GM23338 (cell line): Measurements from ENCODE around the gene PLD6. TPM values are rescaled to one million over a fixed set of nuclear protein-coding genes. Genes with fewer than 3 reads are reported as not detected.

Experiments
- ATAC-seq: fragments of 200-7000 bp; cut with Tn5 transposase; 3 replicates; pipeline ENCODE4 v1.9.1; 2020
- DNase-seq: peaks from one replicate; pipeline ENCODE4 v3.0.0-alpha.2; 2015; ENCODE audit warnings: low spot score
- H2AFZ ChIP-seq: fragments of 200-600 bp; sonication (generic); 2 replicates; pipeline ENCODE4 v1.8.0; 2016; ENCODE audit warnings: antibody characterized with exemption, mild to moderate bottlenecking, moderate library complexity
- H3F3A ChIP-seq: fragments of 200-600 bp; sonication (generic); replicated peaks from 2 replicates; pipeline ENCODE4 v1.8.0; 2017; ENCODE audit warnings: antibody characterized with exemption, mixed run types, low read depth
- H3K27ac ChIP-seq: fragments of 200-600 bp; sonication (generic); 2 replicates; pipeline ENCODE4 v1.6.1; 2016; ENCODE audit warnings: low read depth
- H3K27me3 ChIP-seq: fragments of 200-600 bp; sonication (generic); 2 replicates; pipeline ENCODE4 v1.8.0; 2016; ENCODE audit warnings: mild to moderate bottlenecking, mixed run types, moderate library complexity; ENCODE audit not compliant: insufficient read depth
- H3K36me3 ChIP-seq: fragments of 200-600 bp; sonication (generic); 2 replicates; pipeline ENCODE4 v1.8.0; 2016; ENCODE audit warnings: mild to moderate bottlenecking; ENCODE audit not compliant: insufficient read depth
- H3K4me1 ChIP-seq: fragments of 200-600 bp; sonication (generic); 2 replicates; pipeline ENCODE4 v1.8.0; 2016; ENCODE audit warnings: mild to moderate bottlenecking, moderate library complexity; ENCODE audit not compliant: insufficient read depth
- H3K4me2 ChIP-seq: fragments of 200-600 bp; sonication (generic); 2 replicates; pipeline ENCODE4 v1.7.1; 2017; ENCODE audit warnings: mixed run types
- H3K4me3 ChIP-seq: fragments of 200-600 bp; sonication (generic); 2 replicates; pipeline ENCODE4 v1.6.1; 2016; ENCODE audit warnings: mixed run types
- H3K79me2 ChIP-seq: fragments of 200-600 bp; sonication (generic); replicated peaks from 2 replicates; pipeline ENCODE4 v1.8.0; 2017; ENCODE audit warnings: mild to moderate bottlenecking; ENCODE audit not compliant: insufficient read depth
- H3K9me2 ChIP-seq: fragments of 200-600 bp; sonication (generic); 2 replicates; pipeline ENCODE4 v1.8.0; 2017; ENCODE audit not compliant: insufficient read depth
- H4K20me1 ChIP-seq: fragments of 200-600 bp; sonication (generic); replicated peaks from 2 replicates; pipeline ENCODE4 v1.8.0; 2017; ENCODE audit warnings: mild to moderate bottlenecking; ENCODE audit not compliant: insufficient read depth
- H3K27ac Mint-ChIP-seq: 2 replicates; pipeline ENCODE4 v1.8.0; 2020; ENCODE audit warnings: inconsistent platforms, mild to moderate bottlenecking, moderate library complexity, mixed read lengths
- H3K27me3 Mint-ChIP-seq: 3 replicates; pipeline ENCODE4 v1.8.0; 2022; ENCODE audit warnings: low read depth, mild to moderate bottlenecking, moderate library complexity, mixed read lengths, inconsistent platforms; ENCODE audit not compliant: insufficient read depth, poor library complexity
- H3K36me3 Mint-ChIP-seq: 3 replicates; pipeline ENCODE4 v1.8.0; 2021; ENCODE audit warnings: low read depth, mild to moderate bottlenecking, inconsistent platforms, moderate library complexity, mixed read lengths
- H3K4me1 Mint-ChIP-seq: 3 replicates; pipeline ENCODE4 v1.8.0; 2020; ENCODE audit warnings: mild to moderate bottlenecking, inconsistent platforms, mixed read lengths
- H3K4me3 Mint-ChIP-seq: 3 replicates; pipeline ENCODE4 v1.8.0; 2021; ENCODE audit warnings: moderate library complexity, mild to moderate bottlenecking, inconsistent platforms, mixed read lengths
- H3K9me3 Mint-ChIP-seq: 3 replicates; pipeline ENCODE4 v1.8.0; 2020; ENCODE audit warnings: moderate library complexity, mild to moderate bottlenecking, inconsistent platforms, mixed read lengths
- CREB1 ChIP-seq: fragments of 250-450 bp; sonication (Bioruptor Pico); IDR thresholded peaks from 2 replicates; pipeline ENCODE4 v1.5.0; 2020; ENCODE audit warnings: low read depth, mild to moderate bottlenecking, moderate library complexity
- EZH2 ChIP-seq: fragments of 200-600 bp; sonication (generic); IDR thresholded peaks from one replicate; pipeline ENCODE4 v1.8.0; 2017; ENCODE audit warnings: antibody characterized with exemption, mild to moderate bottlenecking, low read depth; ENCODE audit not compliant: unreplicated experiment
- EZH2phosphoT487 ChIP-seq: fragments of 200-600 bp; sonication (generic); IDR thresholded peaks from one replicate; pipeline ENCODE4 v1.8.1; 2018; ENCODE audit warnings: antibody characterized with exemption; ENCODE audit not compliant: unreplicated experiment
- JUNB ChIP-seq: IDR thresholded peaks from one replicate; pipeline ENCODE4 v1.6.1; 2016; ENCODE audit warnings: antibody characterized with exemption; ENCODE audit not compliant: unreplicated experiment
- NANOG ChIP-seq: IDR thresholded peaks from 2 replicates; pipeline ENCODE4 v1.6.1; 2016; ENCODE audit warnings: antibody characterized with exemption, borderline replicate concordance
- POLR2AphosphoS5 ChIP-seq: IDR thresholded peaks from 2 replicates; pipeline ENCODE4 v1.6.1; 2016; ENCODE audit warnings: antibody characterized with exemption, low read depth
- STAT1 ChIP-seq: IDR thresholded peaks from one replicate; pipeline ENCODE4 v1.6.1; 2016; ENCODE audit warnings: antibody characterized with exemption; ENCODE audit not compliant: unreplicated experiment
- ZNF331 ChIP-seq: fragments of 250-450 bp; sonication (Bioruptor Pico); IDR thresholded peaks from 2 replicates; pipeline ENCODE4 v1.5.0; 2020; ENCODE audit warnings: low read depth, mild to moderate bottlenecking, moderate library complexity
- polyA plus RNA-seq: library from polyadenylated mRNA; unstranded; fragments of >200 nt; fragmentation: Nextera tagmentation; extraction: Ambion mirVana; gene quantifications from 2 replicates; pipeline ENCODE4 v1.2.1, GENCODE V29; 2016
- total RNA-seq: library from RNA; depleted of rRNA; stranded (reverse); fragments of >200 nt; shearing (Covaris generic); gene quantifications from 2 replicates; pipeline ENCODE4 v1.2.3, GENCODE V29; 2014
- TF ChIP-seq, protein P1 (sequence below): fragments of 250-450 bp; sonication (Bioruptor Pico); IDR thresholded peaks from 2 replicates; pipeline ENCODE4 v1.5.0; 2020; ENCODE audit warnings: mild to moderate bottlenecking, moderate library complexity
- TF ChIP-seq, protein P2 (sequence below): IDR thresholded peaks from 2 replicates; pipeline ENCODE4 v1.6.1; 2016; ENCODE audit warnings: antibody characterized with exemption
- TF ChIP-seq, protein P3 (sequence below): IDR thresholded peaks from one replicate; pipeline ENCODE4 v1.6.1; 2018; ENCODE audit warnings: antibody characterized with exemption; ENCODE audit not compliant: unreplicated experiment

Gene PLD6
- total and polyA plus RNA-seq, 2 experiments from 2014 or later: not detected

DNA sequence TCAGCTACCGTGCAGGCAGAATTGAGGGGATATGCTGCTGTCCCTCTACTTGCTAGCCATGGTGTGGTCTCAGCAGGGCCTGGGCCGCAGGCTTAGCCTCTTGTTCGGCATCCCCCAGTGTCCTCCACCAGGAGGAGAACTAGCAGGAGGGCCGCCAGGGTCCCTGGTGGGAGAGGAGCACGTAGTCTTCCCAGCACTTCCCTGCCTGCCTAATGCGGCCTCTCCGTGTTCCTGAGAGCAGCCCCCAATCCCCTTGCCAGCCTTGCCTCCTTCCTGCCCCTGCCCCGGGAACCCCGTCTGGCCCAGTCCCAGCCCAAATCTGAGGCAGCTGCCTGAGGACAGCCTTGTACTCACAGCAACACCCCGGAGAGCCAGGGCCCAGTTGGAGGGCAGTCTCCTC lies 38.1 kb downstream of the PLD6 start:
- H3K27ac ChIP-seq: no peak overlapping the region
- ATAC-seq (no peak), DNase-seq (no peak)
- no peak overlapping the region for H3K4me3 Mint-ChIP-seq
- no peaks in the 10 kb centered on the region for H3F3A ChIP-seq
- H3K27ac Mint-ChIP-seq: no peak overlapping the region
- no peak for TF ChIP-seq JUNB
- TF ChIP-seq, protein P1, sequence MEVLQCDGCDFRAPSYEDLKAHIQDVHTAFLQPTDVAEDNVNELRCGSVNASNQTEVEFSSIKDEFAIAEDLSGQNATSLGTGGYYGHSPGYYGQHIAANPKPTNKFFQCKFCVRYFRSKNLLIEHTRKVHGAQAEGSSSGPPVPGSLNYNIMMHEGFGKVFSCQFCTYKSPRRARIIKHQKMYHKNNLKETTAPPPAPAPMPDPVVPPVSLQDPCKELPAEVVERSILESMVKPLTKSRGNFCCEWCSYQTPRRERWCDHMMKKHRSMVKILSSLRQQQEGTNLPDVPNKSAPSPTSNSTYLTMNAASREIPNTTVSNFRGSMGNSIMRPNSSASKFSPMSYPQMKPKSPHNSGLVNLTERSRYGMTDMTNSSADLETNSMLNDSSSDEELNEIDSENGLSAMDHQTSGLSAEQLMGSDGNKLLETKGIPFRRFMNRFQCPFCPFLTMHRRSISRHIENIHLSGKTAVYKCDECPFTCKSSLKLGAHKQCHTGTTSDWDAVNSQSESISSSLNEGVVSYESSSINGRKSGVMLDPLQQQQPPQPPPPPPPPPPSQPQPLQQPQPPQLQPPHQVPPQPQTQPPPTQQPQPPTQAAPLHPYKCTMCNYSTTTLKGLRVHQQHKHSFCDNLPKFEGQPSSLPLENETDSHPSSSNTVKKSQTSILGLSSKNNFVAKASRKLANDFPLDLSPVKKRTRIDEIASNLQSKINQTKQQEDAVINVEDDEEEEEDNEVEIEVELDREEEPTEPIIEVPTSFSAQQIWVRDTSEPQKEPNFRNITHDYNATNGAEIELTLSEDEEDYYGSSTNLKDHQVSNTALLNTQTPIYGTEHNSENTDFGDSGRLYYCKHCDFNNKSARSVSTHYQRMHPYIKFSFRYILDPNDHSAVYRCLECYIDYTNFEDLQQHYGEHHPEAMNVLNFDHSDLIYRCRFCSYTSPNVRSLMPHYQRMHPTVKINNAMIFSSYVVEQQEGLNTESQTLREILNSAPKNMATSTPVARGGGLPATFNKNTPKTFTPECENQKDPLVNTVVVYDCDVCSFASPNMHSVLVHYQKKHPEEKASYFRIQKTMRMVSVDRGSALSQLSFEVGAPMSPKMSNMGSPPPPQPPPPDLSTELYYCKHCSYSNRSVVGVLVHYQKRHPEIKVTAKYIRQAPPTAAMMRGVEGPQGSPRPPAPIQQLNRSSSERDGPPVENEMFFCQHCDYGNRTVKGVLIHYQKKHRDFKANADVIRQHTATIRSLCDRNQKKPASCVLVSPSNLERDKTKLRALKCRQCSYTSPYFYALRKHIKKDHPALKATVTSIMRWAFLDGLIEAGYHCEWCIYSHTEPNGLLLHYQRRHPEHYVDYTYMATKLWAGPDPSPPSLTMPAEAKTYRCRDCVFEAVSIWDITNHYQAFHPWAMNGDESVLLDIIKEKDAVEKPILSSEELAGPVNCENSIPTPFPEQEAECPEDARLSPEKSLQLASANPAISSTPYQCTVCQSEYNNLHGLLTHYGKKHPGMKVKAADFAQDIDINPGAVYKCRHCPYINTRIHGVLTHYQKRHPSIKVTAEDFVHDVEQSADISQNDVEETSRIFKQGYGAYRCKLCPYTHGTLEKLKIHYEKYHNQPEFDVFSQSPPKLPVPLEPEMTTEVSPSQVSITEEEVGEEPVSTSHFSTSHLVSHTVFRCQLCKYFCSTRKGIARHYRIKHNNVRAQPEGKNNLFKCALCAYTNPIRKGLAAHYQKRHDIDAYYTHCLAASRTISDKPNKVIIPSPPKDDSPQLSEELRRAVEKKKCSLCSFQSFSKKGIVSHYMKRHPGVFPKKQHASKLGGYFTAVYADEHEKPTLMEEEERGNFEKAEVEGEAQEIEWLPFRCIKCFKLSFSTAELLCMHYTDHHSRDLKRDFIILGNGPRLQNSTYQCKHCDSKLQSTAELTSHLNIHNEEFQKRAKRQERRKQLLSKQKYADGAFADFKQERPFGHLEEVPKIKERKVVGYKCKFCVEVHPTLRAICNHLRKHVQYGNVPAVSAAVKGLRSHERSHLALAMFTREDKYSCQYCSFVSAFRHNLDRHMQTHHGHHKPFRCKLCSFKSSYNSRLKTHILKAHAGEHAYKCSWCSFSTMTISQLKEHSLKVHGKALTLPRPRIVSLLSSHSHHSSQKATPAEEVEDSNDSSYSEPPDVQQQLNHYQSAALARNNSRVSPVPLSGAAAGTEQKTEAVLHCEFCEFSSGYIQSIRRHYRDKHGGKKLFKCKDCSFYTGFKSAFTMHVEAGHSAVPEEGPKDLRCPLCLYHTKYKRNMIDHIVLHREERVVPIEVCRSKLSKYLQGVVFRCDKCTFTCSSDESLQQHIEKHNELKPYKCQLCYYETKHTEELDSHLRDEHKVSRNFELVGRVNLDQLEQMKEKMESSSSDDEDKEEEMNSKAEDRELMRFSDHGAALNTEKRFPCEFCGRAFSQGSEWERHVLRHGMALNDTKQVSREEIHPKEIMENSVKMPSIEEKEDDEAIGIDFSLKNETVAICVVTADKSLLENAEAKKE (CRISPR knock-in tag): no peak
- TF ChIP-seq, protein P2, sequence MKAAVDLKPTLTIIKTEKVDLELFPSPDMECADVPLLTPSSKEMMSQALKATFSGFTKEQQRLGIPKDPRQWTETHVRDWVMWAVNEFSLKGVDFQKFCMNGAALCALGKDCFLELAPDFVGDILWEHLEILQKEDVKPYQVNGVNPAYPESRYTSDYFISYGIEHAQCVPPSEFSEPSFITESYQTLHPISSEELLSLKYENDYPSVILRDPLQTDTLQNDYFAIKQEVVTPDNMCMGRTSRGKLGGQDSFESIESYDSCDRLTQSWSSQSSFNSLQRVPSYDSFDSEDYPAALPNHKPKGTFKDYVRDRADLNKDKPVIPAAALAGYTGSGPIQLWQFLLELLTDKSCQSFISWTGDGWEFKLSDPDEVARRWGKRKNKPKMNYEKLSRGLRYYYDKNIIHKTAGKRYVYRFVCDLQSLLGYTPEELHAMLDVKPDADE: no peak
- TF ChIP-seq EZH2phosphoT487: no peak
- TF ChIP-seq POLR2AphosphoS5: no peak
- TF ChIP-seq STAT1: no peak
- TF ChIP-seq ZNF331 (CRISPR knock-in tag): no peak
- no peak for TF ChIP-seq EZH2
- TF ChIP-seq CREB1 (CRISPR knock-in tag): no peak
- TF ChIP-seq NANOG: no peak
- TF ChIP-seq, protein P3, sequence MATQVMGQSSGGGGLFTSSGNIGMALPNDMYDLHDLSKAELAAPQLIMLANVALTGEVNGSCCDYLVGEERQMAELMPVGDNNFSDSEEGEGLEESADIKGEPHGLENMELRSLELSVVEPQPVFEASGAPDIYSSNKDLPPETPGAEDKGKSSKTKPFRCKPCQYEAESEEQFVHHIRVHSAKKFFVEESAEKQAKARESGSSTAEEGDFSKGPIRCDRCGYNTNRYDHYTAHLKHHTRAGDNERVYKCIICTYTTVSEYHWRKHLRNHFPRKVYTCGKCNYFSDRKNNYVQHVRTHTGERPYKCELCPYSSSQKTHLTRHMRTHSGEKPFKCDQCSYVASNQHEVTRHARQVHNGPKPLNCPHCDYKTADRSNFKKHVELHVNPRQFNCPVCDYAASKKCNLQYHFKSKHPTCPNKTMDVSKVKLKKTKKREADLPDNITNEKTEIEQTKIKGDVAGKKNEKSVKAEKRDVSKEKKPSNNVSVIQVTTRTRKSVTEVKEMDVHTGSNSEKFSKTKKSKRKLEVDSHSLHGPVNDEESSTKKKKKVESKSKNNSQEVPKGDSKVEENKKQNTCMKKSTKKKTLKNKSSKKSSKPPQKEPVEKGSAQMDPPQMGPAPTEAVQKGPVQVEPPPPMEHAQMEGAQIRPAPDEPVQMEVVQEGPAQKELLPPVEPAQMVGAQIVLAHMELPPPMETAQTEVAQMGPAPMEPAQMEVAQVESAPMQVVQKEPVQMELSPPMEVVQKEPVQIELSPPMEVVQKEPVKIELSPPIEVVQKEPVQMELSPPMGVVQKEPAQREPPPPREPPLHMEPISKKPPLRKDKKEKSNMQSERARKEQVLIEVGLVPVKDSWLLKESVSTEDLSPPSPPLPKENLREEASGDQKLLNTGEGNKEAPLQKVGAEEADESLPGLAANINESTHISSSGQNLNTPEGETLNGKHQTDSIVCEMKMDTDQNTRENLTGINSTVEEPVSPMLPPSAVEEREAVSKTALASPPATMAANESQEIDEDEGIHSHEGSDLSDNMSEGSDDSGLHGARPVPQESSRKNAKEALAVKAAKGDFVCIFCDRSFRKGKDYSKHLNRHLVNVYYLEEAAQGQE: no peak
- no peaks in the 10 kb centered on the region for H3K36me3 ChIP-seq
- H3K4me1 ChIP-seq: no peaks in the 10 kb centered on the region
- H2AFZ ChIP-seq: no peak overlapping the region
- H3K79me2 ChIP-seq: no peaks in the 10 kb centered on the region
- no peak overlapping the region for H3K4me2 ChIP-seq
- H4K20me1 ChIP-seq: no peaks in the 10 kb centered on the region; the same call in 1 of the 2 replicates
- no peak overlapping the region for H3K4me3 ChIP-seq
- peaks cover 11% of the 10 kb centered on the region for H3K4me1 Mint-ChIP-seq
- peaks cover 16% of the 10 kb centered on the region for H3K27me3 Mint-ChIP-seq
- no peaks in the 10 kb centered on the region for H3K27me3 ChIP-seq
- H3K36me3 Mint-ChIP-seq: peaks cover 40% of the 10 kb centered on the region
- no peaks in the 10 kb centered on the region for H3K9me3 Mint-ChIP-seq
- no peaks in the 10 kb centered on the region for H3K9me2 ChIP-seq
